Choroid plexus epithelial cell (primary cell): Measurements from ENCODE around the gene CCDC88B.
"Not testable (repeated sequence)": the region's sequence is repeated elsewhere in the genome, so short reads cannot be mapped to it uniquely, and the experiment has no call there.

Experiments
- DNase-seq: peaks from one replicate; pipeline ENCODE4 v3.0.0-alpha.2; 2010; ENCODE audit warnings: low read depth
- H3K4me3 ChIP-seq: 2 replicates; pipeline ENCODE4 v1.5.1; 2011; ENCODE audit warnings: low read depth, mild to moderate bottlenecking, control low read depth, low read length, moderate library complexity
- CTCF ChIP-seq: conservative IDR thresholded peaks from 2 replicates; pipeline ENCODE4 v1.5.1; 2011; ENCODE audit warnings: low read depth, mild to moderate bottlenecking, control low read depth, inconsistent platforms, low read length, moderate library complexity

The CCDC88B gene

GRCh38 chr11:64321533-64321932 is 18.5 kb upstream of the CCDC88B start:
- no peak overlapping the region for H3K4me3 ChIP-seq
- no peak for TF ChIP-seq CTCF
- peak; percentile 16 for DNase-seq

GRCh38 chr11:64322925-64323260 is 17.1 kb upstream of the CCDC88B start:
- DNase-seq: no peak
- no peak overlapping the region for H3K4me3 ChIP-seq
- no peak for TF ChIP-seq CTCF

- no peak for DNase-seq
- no peak overlapping the region for H3K4me3 ChIP-seq
- TF ChIP-seq CTCF: no peak
These were observed 16.6 kb upstream of the CCDC88B start for GRCh38 chr11:64323373-64323772.

GRCh38 chr11:64323984-64324383 is 16.0 kb upstream of the CCDC88B start:
- DNase-seq, H3K4me3 ChIP-seq: not testable (repeated sequence)

GRCh38 chr11:64324692-64325469 is 15.1 kb upstream of the CCDC88B start:
- H3K4me3 ChIP-seq: no peak overlapping the region
- no peak for DNase-seq
- no peak for TF ChIP-seq CTCF

GRCh38 chr11:64327375-64327774 is 12.6 kb upstream of the CCDC88B start:
- TF ChIP-seq CTCF: no peak
- H3K4me3 ChIP-seq: no peak overlapping the region
- no peak for DNase-seq

- DNase-seq: no peak
- H3K4me3 ChIP-seq: no peak overlapping the region
- no peak for TF ChIP-seq CTCF
These were observed 12.0 kb upstream of the CCDC88B start for GRCh38 chr11:64327993-64328392.
